ENCODE data around the gene ZNF438.

The ZNF438 gene

GRCh38 chr10:30980951-30981616, 50.6 kb downstream of the ZNF438 start:
- TF ChIP-seq YY1 (IDR thresholded peaks at IDR 0.05; ENCODE audit: low read depth) (no peak), FOXM1 (IDR thresholded peaks at IDR 0.05; ENCODE audit: borderline replicate concordance, low read depth) (no peak), REST (IDR thresholded peaks at IDR 0.05; ENCODE audit: low read depth) (no peak), CREB1 (IDR thresholded peaks at IDR 0.05; ENCODE audit: low read depth) (no peak), ZBTB7A (IDR thresholded peaks at IDR 0.05; ENCODE audit: low read depth) (no peak), CEBPB (IDR thresholded peaks at IDR 0.05) (no peak), EP300 (IDR thresholded peaks at IDR 0.05; ENCODE audit: borderline replicate concordance) (peak; percentile 42; the same call in 1 of the 2 replicates), RAD21 (IDR thresholded peaks at IDR 0.05; ENCODE audit: low read depth) (no peak), TAF1 (IDR thresholded peaks at IDR 0.05; ENCODE audit: low read depth) (no peak), NFIC (IDR thresholded peaks at IDR 0.05) (peak; percentile 84), MAX (IDR thresholded peaks at IDR 0.05) (peak; percentile 97), TCF12 (IDR thresholded peaks at IDR 0.05; ENCODE audit: low read depth) (no peak), EGR1 (IDR thresholded peaks at IDR 0.05) (no peak), USF1 (IDR thresholded peaks at IDR 0.05) (peak; percentile 74), TEAD4 (IDR thresholded peaks at IDR 0.05) (no peak)

DNA sequence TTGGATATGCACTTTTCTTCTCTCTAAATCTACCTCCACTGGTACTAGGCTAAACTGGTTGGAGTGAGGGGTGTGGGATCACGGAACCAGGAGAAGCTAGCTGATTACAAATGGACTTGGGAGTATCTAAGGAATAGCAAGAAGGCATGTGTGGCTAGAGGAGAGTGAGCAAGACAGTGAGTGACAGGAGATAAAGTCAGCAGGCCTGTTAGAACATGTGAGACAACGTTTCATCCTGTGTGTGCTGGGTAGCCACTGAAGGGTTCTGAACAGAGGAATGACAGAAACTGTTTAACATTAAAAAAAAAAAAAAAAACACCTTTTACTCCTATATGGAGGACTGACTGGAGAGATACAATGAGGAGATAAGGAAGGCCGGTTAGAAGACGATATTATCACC, 51.7 kb downstream of the ZNF438 start:
- TF ChIP-seq ZBTB7A (IDR thresholded peaks at IDR 0.05; ENCODE audit: low read depth): no peak
- TF ChIP-seq CEBPB (IDR thresholded peaks at IDR 0.05): no peak
- TF ChIP-seq CREB1 (IDR thresholded peaks at IDR 0.05; ENCODE audit: low read depth): no peak
- no peak for TF ChIP-seq TAF1 (IDR thresholded peaks at IDR 0.05; ENCODE audit: low read depth)
- no peak for TF ChIP-seq TEAD4 (IDR thresholded peaks at IDR 0.05)
- no peak for TF ChIP-seq RAD21 (IDR thresholded peaks at IDR 0.05; ENCODE audit: low read depth)
- TF ChIP-seq NFIC (IDR thresholded peaks at IDR 0.05): no peak
- no peak for TF ChIP-seq MAX (IDR thresholded peaks at IDR 0.05)
- no peak for TF ChIP-seq YY1 (IDR thresholded peaks at IDR 0.05; ENCODE audit: low read depth)
- TF ChIP-seq FOXM1 (IDR thresholded peaks at IDR 0.05; ENCODE audit: borderline replicate concordance, low read depth): no peak
- no peak for TF ChIP-seq EP300 (IDR thresholded peaks at IDR 0.05; ENCODE audit: borderline replicate concordance)
- TF ChIP-seq TCF12 (IDR thresholded peaks at IDR 0.05; ENCODE audit: low read depth): no peak
- no peak for TF ChIP-seq EGR1 (IDR thresholded peaks at IDR 0.05)
- no peak for TF ChIP-seq USF1 (IDR thresholded peaks at IDR 0.05)
- TF ChIP-seq REST (IDR thresholded peaks at IDR 0.05; ENCODE audit: low read depth): no peak

DNA sequence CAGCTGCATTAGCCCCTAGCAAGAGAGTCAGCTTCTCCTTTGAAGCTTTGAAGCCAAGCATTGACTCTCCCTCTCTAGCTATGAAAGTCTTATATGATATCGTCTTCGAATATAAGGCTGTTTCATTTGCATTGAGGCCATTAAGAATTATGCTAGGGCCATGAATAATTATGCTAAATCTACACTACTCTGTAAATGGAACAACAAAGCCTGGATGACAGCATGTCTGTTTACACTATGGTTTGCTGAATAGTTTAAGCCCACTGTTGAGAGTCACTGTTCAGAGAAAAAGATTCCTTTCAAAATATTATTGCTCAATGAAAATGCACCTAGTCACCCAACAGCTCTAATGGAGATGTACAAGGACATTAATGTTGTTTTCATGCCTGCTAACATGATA, 52.8 kb downstream of the ZNF438 start:
- TF ChIP-seq YY1 (IDR thresholded peaks at IDR 0.05; ENCODE audit: low read depth): no peak
- TF ChIP-seq ZBTB7A (IDR thresholded peaks at IDR 0.05; ENCODE audit: low read depth): no peak
- TF ChIP-seq USF1 (IDR thresholded peaks at IDR 0.05): no peak
- no peak for TF ChIP-seq TAF1 (IDR thresholded peaks at IDR 0.05; ENCODE audit: low read depth)
- TF ChIP-seq RAD21 (IDR thresholded peaks at IDR 0.05; ENCODE audit: low read depth): no peak
- TF ChIP-seq TCF12 (IDR thresholded peaks at IDR 0.05; ENCODE audit: low read depth): no peak
- TF ChIP-seq EGR1 (IDR thresholded peaks at IDR 0.05): no peak
- no peak for TF ChIP-seq TEAD4 (IDR thresholded peaks at IDR 0.05)
- TF ChIP-seq NFIC (IDR thresholded peaks at IDR 0.05): no peak
- TF ChIP-seq REST (IDR thresholded peaks at IDR 0.05; ENCODE audit: low read depth): no peak
- no peak for TF ChIP-seq FOXM1 (IDR thresholded peaks at IDR 0.05; ENCODE audit: borderline replicate concordance, low read depth)
- no peak for TF ChIP-seq EP300 (IDR thresholded peaks at IDR 0.05; ENCODE audit: borderline replicate concordance)
- TF ChIP-seq MAX (IDR thresholded peaks at IDR 0.05): no peak
- no peak for TF ChIP-seq CEBPB (IDR thresholded peaks at IDR 0.05)
- TF ChIP-seq CREB1 (IDR thresholded peaks at IDR 0.05; ENCODE audit: low read depth): no peak

Data from Ishikawa (cell line).